Breast epithelium (tissue), 4 donors: ENCODE results near the gene PPHLN1. TPM values are rescaled to one million over a fixed set of nuclear protein-coding genes. Genes with fewer than 3 reads are reported as not detected.
"Not testable (repeated sequence)": the region's sequence is repeated elsewhere in the genome, so short reads cannot be mapped to it uniquely, and the experiment has no call there.

Experiments
- DNase-seq, 2 donors: peaks; one replicate each; pipeline ENCODE4 v3.0.0-alpha.2; 2019; ENCODE audit warnings: low spot score in 2 of 2
- H3K27ac ChIP-seq, 2 donors: fragments of 200-600 bp; sonication (generic) in 1 of 2; one replicate each; pipeline ENCODE4 v1.5.1; 2016 to 2019; ENCODE audit warnings: mild to moderate bottlenecking in 1 of 2
- H3K27me3 ChIP-seq, 2 donors: fragments of 200-600 bp; sonication (generic) in 1 of 2; one replicate each; pipeline versions ENCODE4 v1.5.1 to v1.6.0; 2017 to 2019; ENCODE audit warnings: control low read depth in 1 of 2, mild to moderate bottlenecking in 1 of 2
- H3K36me3 ChIP-seq: fragments of 200-600 bp; one replicate; pipeline ENCODE4 v1.5.1; 2019
- H3K4me1 ChIP-seq, 2 donors: fragments of 200-600 bp; sonication (generic); one replicate each; pipeline ENCODE4 v1.5.1; 2016 to 2019; ENCODE audit warnings: control low read depth in 1 of 2
- H3K4me3 ChIP-seq, 3 donors: fragments of 200-600 bp; sonication (generic); 1 replicate in 2 of 3; 2 replicates in 1 of 3; pipeline ENCODE4 v1.5.1; 2016 to 2019; ENCODE audit warnings: mild to moderate bottlenecking in 3 of 3, moderate library complexity in 2 of 3
- H3K9me3 ChIP-seq, 2 donors: fragments of 200-600 bp; sonication (generic) in 1 of 2; one replicate each; pipeline ENCODE4 v1.5.1; 2016 to 2019; ENCODE audit warnings: control low read depth in 1 of 2
- CTCF ChIP-seq, 3 donors: fragments of 450-650 bp; IDR thresholded peaks; one replicate each; pipeline ENCODE4 v1.5.1; 2016 to 2017; ENCODE audit warnings: antibody characterized with exemption in 3 of 3, mild to moderate bottlenecking in 3 of 3, moderate library complexity in 3 of 3
- POLR2A ChIP-seq: fragments of 450-650 bp; IDR thresholded peaks from one replicate; pipeline ENCODE4 v1.6.1; 2016; ENCODE audit warnings: antibody characterized with exemption, mild to moderate bottlenecking, moderate library complexity
- POLR2AphosphoS5 ChIP-seq, 3 donors: sonication (generic); formaldehyde crosslinking; IDR thresholded peaks; one replicate each; pipeline ENCODE4 v1.6.1; 2017; ENCODE audit warnings: antibody characterized with exemption in 3 of 3
- intact Hi-C: fragments of 100-400 bp; cut with DNase I; formaldehyde crosslinking; loops from one replicate; pipeline ENCODE4 v1.15.1; 2023; ENCODE audit warnings: low total_unique reads
- total RNA-seq, 3 donors: library from RNA; depleted of rRNA; stranded (reverse); fragments of >200 nt; gene quantifications; one replicate each; pipeline ENCODE4 v1.1.0, GENCODE V29; 2016

The PPHLN1 gene
- total RNA-seq, 3 donors from 2014 or later, result 52.0 to 90.6 (median 62.3) TPM

GRCh38 chr12:42386308-42386707, 60.3 kb downstream of the PPHLN1 start:
- Histone ChIP-seq H3K9me3 (no peaks in the 10 kb centered on the region), H3K27ac (no peak overlapping the region), H3K27me3 (no peaks in the 10 kb centered on the region), H3K4me1 (no peaks in the 10 kb centered on the region), H3K4me3 (no peak overlapping the region), H3K36me3 (peaks cover 4% of the 10 kb centered on the region)
- intact Hi-C loops, result no loop called here
- TF ChIP-seq POLR2A, result no peak
- TF ChIP-seq POLR2AphosphoS5 (IDR thresholded peaks at IDR 0.05), result no peak
- no peak for TF ChIP-seq CTCF (IDR thresholded peaks at IDR 0.05)
- no peak for DNase-seq

- DNase-seq, H3K4me3 ChIP-seq, H3K4me1 ChIP-seq, H3K27me3 ChIP-seq, H3K27ac ChIP-seq, intact Hi-C loops, H3K36me3 ChIP-seq, H3K9me3 ChIP-seq: not testable (repeated sequence)
Measured at GRCh38 chr12:42388086-42388485, 62.1 kb downstream of the PPHLN1 start.

DNA sequence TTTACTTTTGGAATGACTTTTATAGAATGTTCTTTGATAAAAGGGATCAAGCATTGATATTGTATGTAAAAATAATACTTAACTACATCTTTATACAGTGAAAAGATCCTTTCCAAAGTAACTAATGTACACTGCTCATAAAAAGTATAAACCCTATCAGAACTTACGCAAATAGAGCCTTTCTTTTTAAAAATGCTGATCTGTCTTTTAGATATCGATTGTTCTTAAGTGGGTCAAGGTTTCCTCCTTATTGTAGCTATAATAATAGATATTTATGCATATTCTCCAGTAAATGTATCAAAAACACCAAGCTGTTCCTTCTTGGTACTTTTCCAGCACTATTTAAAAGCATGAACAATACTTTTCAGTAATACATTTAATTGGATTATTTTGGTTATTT, 68.5 kb downstream of the PPHLN1 start:
- no peak overlapping the region for H3K4me3 ChIP-seq
- no peak for TF ChIP-seq CTCF (IDR thresholded peaks at IDR 0.05)
- no peak for TF ChIP-seq POLR2A
- no peak for DNase-seq
- H3K27me3 ChIP-seq, result no peaks in the 10 kb centered on the region
- peaks cover 6% of the 10 kb centered on the region for H3K36me3 ChIP-seq
- intact Hi-C loops, result no loop called here
- H3K27ac ChIP-seq, result no peak overlapping the region
- H3K9me3 ChIP-seq, result no peaks in the 10 kb centered on the region
- no peaks in the 10 kb centered on the region for H3K4me1 ChIP-seq

DNA sequence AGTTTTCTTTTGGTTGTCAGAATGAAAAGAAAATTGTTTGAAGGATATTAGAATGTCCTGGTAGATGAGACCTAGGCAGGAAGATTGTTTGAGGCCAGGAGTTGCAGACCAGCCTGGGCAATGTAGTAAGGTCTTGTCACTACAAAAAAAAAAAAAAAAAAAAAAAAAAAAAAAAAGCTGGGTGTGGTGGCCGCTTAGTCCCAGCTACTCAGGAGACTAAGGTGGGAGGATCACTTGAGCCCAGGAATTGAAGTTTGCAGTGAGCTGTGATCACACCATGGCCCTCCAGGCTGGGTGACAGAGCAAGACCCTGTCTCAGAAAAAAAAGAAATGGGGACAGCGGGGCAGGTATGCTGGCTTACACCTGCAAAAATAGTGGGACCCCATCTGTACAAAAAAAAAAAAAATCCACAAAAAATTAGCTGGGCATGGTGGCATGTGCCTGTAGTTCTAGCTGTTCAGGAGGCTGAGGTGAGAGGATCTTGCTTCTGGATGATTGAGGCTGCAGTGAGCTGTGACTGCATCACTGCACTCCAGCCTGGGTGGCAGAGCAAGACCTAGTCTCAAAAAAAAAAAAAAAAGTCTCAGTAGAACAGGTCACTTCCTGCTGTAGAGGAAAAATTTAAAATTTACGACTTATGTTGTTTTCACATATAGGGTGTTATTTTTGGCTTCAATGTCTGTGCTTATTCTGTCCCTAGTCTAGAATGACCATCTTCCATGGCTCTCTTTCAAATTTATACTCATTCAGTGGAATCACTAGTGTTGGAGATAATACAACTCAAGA, 70.7 kb downstream of the PPHLN1 start:
- intact Hi-C loops, result no loop called here
- Histone ChIP-seq H3K27ac (no peak overlapping the region), H3K4me1 (no peaks in the 10 kb centered on the region), H3K9me3 (no peaks in the 10 kb centered on the region), H3K27me3 (no peaks in the 10 kb centered on the region), H3K4me3 (no peak overlapping the region), H3K36me3 (peaks cover 6% of the 10 kb centered on the region)
- DNase-seq, result no peak
- TF ChIP-seq POLR2A (no peak), CTCF (IDR thresholded peaks at IDR 0.05) (no peak), POLR2AphosphoS5 (IDR thresholded peaks at IDR 0.05) (no peak)

DNA sequence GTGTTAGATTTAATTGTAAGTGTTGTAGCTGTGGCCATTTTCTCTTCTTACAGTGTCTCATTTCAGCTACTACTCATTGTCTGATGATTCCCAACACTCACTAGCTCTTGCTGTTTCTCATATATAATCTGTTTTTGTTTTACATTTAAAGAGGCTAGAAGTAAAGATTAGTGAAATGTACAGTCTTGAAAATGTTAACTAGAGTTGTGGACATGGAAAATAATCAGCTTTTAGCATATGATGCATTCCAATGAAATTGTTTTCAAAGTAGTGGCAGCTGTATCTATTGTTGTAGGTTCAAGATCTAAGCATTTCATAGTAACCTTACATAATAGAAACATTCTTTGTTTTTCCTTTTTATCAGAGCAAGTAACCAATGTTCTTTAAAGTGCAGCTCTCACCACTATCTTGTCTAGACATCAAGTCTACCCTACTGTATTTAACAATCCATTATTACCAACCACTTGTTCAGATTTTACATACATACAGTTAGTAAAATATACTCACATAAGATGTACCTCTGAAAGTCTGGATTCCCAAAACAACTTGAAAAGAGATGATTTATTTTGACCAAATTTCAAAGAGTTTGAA, 76.9 kb downstream of the PPHLN1 start:
- no peaks in the 10 kb centered on the region for H3K4me1 ChIP-seq
- no peaks in the 10 kb centered on the region for H3K9me3 ChIP-seq
- no peak for TF ChIP-seq POLR2AphosphoS5 (IDR thresholded peaks at IDR 0.05)
- no peak for TF ChIP-seq POLR2A
- no peak for TF ChIP-seq CTCF (IDR thresholded peaks at IDR 0.05)
- no peak for DNase-seq
- no peaks in the 10 kb centered on the region for H3K27me3 ChIP-seq
- H3K27ac ChIP-seq, result no peak overlapping the region
- peaks cover 14% of the 10 kb centered on the region for H3K36me3 ChIP-seq
- no peak overlapping the region for H3K4me3 ChIP-seq
- intact Hi-C loops, result no loop called here
